GM18502 (cell line): ENCODE data around the gene ARSK.
A peak's percentile ranks its signal among the peaks of the same experiment; 100 is the strongest.
"Not testable (repeated sequence)": the region's sequence is repeated elsewhere in the genome, so short reads cannot be mapped to it uniquely, and the experiment has no call there.

Source experiments
- ATAC-seq: cut with Tn5 transposase; IDR thresholded peaks from one replicate; pipeline ENCODE4 v1.9.1; 2021; ENCODE audit warnings: mild to moderate bottlenecking; ENCODE audit not compliant: unreplicated experiment, poor library complexity

Gene ARSK

DNA sequence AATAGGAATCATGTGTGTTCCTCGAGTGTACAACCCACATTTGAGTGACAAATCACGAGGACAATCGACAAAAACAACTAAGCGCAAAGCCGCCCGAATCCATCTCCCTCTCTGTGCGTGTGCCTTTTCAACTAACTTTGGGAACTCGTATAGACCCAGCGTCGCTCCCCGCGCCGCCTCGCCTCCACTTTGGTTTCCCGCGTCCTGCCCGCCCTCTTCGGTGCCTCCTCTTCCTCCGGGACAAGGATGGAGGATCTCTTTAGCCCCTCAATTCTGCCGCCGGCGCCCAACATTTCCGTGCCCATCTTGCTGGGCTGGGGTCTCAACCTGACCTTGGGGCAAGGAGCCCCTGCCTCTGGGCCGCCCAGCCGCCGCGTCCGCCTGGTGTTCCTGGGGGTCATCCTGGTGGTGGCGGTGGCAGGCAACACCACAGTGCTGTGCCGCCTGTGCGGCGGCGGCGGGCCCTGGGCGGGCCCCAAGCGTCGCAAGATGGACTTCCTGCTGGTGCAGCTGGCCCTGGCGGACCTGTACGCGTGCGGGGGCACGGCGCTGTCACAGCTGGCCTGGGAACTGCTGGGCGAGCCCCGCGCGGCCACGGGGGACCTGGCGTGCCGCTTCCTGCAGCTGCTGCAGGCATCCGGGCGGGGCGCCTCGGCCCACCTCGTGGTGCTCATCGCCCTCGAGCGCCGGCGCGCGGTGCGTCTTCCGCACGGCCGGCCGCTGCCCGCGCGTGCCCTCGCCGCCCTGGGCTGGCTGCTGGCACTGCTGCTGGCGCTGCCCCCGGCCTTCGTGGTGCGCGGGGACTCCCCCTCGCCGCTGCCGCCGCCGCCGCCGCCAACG is 65.3 kb downstream of the ARSK start, which contains the start of gene GPR150:
Gene GPR150, plus strand, starts transcription at position 58 of the 840 bp plus-strand sequence. Its CDS starts 189 bp downstream, at position 247.
- ATAC-seq, result peak; percentile 65

DNA sequence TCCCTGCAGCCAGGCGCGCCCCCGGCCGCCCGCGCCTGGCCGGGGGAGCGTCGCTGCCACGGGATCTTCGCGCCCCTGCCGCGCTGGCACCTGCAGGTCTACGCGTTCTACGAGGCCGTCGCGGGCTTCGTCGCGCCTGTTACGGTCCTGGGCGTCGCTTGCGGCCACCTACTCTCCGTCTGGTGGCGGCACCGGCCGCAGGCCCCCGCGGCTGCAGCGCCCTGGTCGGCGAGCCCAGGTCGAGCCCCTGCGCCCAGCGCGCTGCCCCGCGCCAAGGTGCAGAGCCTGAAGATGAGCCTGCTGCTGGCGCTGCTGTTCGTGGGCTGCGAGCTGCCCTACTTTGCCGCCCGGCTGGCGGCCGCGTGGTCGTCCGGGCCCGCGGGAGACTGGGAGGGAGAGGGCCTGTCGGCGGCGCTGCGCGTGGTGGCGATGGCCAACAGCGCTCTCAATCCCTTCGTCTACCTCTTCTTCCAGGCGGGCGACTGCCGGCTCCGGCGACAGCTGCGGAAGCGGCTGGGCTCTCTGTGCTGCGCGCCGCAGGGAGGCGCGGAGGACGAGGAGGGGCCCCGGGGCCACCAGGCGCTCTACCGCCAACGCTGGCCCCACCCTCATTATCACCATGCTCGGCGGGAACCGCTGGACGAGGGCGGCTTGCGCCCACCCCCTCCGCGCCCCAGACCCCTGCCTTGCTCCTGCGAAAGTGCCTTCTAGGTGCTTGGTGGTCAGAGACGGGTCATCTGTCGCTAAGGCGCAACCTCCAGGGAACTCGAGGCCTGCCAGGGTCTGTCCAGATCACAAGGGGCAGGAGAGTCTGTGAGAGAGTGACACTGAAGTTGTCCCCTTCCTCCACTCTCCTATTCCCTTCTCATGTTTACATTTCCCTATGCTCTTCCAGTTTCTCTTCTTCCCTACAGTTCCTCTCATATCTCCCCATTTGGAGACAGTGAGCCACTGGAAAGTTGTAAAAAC is 66.3 kb downstream of the ARSK start:
- peak; percentile 55 for ATAC-seq

DNA sequence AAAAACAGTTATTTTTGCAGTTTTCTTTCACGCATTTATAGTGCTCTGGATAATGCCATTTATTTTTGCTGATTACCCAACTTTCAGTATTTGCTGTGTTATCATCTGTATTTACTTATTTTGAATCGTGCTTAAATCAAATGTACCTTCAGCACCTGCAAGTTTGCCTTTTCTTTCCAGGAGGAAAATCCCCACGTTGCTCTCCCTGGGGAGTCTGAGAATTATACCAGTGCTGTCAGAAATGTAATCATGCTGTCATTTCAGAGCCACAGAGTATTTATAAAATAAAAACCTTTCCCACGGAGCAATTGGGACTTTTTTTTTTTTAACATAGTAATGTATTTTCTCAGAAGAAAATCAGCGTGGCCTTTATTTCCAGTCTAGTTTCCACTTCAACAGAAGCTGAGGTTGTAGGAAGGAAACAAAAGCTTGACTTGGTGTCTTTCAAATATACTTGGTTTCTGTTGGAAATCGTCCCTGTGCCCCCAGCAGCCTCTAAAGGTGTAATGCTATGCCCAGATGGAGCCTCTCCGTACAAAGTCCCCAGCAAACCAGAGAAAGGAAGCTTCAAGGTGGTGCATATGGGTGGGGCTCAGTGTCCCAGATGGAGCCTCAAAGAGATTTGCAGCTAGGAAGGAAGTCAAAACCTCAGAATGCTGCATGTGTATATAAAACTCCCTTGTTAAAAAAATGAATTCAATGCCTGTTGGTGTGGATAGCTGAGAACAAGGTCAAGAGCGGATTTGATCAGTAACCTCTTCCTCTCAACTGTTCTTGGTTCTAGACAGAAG is 67.1 kb downstream of the ARSK start:
- ATAC-seq, result no peak

DNA sequence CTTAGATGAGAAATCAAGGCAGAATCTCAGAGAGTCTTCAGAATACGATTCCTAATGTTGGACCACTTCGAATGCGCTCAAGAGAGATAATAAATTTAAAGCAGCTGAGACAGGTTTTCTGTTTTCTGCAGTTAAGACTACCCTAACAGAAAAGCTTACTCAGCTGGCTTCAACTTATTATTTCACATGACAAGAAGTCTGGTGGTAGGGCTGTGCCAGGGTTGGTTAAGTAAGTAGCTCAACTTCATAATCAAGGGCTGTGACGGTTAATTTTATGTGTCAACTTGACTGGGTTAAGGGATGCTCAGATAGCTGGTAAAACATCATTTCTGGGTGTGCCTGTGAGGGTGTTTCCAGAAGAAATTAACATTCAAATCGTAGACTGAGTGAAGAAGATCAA is 68.8 kb downstream of the ARSK start:
- no peak for ATAC-seq

DNA sequence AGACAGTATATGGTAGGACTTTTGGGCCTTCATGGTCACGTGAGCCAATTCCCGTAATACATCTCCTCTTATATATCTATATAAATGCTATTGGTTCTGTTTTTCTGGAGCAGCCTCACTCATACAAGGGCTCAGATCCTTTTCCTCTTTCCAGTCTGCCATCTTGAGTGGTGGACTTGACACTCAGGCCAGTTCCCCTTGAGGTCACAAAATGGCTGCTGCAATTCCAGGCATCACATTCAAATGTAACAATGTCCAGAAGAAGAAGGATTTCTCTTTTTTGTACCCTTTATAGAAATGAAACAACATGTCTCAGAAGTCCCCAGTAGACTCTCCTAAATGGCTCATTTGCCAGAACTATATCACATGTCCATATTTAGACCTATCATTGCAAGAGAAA is 69.5 kb downstream of the ARSK start:
- no peak for ATAC-seq

DNA sequence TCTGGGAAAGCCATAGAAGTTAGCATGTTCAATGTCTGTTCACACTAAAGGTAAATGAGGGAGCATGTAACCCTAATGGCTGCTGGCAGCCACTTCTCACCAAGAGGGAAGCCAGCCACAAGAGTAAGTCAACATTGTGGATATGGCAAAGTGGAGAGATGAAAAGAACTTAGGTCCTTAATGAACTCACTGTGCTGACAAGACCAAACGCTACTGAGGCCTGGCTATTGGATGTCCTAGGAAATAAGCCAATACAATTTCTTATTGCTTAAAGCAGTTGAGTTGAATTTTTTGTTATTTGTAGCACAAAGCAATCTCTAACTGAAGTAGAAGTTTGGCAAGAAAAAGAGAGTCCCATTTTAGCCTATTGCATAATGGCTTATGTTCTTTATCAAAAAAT is 71.8 kb downstream of the ARSK start:
- no peak for ATAC-seq

DNA sequence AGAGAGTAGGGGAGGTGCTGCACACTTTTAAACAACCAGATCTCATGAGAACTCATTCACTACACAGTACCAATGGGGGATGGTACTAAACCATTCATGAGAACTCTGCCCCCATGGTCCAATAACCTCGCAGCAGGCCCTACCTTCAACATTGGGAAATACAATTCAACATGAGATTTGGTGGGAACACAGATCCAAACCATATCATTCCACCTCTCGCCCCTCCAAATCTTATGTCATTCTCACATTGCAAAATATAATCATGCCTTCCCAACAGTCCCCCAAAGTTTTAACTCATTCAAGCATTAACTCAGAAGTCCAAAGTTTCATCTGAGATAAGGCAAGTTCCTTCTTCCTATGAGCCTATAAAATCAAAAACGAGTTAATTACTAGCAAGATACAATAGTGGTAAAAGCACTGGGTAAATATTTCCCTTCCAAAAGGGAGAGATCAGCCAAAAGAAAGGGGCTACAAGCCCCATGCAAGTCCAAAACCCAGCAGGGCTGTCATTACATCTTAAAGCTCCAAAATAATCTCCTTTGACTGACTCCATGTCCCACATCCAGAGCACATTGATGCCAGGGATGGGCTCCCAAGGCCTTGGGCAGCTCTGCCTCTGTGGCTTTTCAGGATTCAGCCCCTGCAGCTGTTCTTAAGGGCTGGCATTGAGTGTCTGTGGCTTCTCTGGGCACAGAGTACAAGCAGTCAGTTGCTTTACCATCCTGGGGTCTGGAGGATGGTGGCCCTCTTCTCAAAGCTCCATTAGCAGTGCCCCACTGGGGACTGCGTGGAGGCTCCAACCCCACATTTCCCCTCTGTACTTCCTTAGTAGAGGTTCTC is 73.3 kb downstream of the ARSK start:
- ATAC-seq, result no peak

DNA sequence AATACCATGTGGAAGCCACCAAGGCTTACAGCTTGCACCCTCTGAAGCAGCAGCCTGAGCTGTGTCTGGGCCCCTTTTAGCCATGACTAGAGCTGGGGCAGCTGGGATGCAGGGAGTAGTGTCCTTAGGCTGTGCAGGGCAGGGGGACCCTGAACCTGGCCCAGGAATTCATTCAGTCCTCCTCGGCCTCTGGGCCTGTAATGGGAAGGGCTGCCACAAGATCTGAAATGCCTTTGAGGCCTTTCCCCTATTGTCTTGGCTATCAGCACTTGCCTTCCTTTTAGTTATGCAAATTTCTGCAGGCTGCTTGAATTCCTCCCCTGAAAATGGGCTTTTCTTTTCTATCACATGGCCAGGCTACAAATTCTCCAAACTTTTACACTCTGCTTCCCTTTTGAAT is 74.0 kb downstream of the ARSK start:
- ATAC-seq, result no peak

DNA sequence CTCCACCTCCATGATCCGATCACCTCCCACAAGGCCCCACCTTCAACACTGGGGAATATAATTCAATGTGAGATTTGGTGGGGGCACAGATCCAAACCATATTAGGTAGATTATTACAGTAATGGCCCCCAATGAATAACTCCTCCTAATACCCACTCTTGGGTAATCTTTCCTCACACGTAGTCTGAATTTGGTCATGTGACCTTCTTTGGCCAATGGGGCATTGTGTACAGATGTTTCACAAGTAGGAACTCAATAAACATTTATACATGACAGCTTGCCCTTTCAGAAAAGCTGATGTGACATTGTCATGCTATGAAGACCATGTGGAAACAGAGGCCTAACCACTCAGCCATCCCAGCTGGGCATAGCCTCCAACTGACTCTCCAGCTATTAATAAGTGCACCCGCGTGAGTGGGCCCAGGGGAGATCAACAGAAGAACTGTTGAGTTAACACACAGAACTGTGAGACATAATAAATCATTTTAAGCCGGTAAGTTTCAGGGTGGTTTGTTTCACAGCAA is 75.6 kb downstream of the ARSK start:
- no peak for ATAC-seq

DNA sequence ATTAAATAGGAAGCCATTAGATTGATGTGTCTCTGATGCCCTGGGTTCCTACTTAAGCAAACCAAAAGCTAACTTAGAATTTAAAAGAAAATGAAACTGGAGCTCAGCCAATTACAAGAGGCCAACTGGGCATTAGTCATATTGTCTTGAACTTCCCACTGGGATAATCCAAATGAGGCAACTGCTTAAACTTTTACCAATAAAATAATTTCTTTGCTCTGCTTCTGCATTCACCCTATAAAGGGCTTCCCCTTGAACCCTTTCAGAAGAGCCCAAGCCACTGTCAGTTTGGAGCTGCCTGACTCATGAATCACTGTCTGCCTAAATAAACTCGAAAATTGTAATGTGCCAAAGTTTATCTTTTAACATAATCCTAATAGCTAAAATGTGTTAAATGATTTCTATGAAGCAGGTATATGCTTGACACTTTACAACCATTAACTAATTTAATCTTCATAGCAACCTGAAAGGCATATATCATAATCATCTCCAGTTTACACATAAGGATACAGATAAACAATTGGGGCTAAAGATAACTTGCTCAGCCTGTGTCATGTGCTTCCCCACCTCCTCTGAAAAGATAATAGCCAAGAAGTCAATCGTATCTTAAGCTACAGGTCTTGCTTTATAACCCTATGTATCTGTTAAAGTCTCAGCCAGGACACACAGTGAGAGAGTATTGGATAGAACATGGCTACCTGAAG is 76.5 kb downstream of the ARSK start:
- ATAC-seq, result peak; percentile 18

DNA sequence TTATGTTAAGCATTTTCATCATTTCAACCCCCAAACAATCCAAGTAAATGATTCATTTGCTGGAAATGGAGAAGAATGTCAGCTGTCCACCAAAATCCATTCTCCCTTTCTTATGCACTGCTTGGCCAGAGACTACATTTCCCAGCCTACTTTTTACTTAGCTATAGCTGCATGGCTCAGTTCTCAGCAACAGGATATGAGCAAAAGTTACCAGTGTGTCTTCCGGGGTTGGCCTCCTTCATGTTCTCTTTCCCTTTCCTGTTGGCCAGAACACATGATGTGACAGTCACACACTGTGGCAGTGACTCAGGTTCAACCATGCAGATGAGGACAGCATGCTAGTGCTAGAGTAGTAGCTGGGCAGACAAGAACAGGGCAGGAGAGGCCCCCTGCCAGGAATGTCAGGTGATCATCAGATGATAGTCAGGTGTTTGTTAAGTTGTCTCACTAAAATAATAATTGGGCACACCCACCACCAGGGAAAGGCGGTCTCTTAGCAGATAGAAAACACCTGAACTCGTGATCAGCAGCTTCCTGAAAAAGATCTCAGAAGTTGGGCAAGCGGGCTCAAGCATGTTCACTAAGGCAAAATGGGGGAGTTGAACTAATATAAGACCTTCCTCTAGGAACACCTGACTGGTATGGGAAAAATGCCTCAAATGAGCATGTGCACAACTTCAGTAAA is 77.2 kb downstream of the ARSK start:
- peak; percentile 96 for ATAC-seq

DNA sequence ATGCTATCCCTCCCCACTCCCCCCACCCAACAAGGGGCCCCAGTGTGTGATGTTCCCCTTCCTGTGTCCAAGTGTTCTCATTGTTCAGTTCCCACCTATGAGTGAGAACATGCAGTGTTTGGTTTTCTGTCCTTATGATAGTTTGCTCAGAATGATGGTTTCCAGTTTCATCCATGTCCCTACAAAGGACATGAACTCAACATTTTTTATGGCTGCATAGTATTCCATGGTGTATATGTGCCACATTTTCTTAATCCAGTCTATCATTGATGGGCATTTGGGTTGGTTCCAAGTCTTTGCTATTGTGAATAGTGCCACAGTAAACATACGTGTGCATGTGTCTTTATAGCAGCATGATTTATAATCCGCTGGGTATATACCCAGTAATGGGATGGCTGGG is 78.0 kb downstream of the ARSK start:
- not testable (repeated sequence) for ATAC-seq

DNA sequence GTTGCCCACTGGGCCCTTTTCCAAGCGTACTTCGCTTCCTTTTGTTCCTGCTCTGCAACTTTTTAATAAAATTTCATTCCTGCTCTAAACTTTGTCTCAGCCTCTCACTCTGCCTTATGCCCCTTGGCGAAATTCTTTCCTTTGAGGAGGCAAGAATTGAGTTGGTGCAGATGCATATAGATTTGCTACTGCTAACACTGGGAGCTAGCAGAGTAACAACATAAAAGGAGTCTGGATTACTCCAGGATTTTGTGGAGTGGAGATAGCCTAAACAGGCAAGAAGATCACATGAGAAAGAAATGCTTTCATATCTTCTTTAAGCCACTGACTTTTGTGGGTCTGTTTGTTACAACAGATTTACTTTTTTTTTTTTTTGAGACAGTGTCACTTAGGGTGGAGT is 78.8 kb downstream of the ARSK start:
- no peak for ATAC-seq

DNA sequence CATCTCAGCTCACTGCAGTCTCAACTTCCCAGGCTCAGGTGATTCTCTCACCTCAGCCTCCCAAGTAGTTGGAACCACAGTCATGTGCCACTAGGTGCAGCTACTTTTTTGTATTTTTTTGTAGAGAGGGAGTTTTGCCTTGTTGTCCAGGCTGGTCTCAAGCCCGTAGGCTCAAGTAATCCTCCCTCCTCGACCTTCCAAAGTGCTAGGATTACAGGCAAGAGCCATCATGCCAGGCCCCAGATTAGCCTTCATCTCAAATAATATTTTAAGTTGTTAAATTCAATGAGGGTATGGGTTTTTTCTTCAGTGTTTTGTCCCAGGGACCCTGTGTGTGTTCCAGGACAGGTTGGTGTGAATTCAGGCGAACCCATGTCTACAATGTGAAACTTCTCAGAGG is 79.2 kb downstream of the ARSK start:
- ATAC-seq, result no peak

DNA sequence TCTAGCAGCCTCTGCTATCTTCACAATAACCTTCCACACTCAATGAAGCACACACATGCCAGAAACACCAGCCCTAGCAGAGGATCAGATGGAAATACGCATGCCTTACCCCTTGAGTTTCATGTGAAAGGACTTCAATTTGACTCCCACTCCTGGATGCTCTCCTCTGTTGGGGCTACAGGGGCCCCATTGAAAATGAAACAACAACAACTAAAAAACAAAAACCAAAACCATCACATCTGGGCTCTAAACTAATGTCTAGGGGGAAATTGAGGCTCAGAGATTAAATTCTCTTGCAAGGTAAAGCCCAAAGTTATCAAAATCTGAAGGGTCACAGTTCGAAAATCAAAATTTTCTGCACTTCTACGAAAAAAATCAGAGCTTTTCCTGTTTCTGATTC is 83.7 kb downstream of the ARSK start:
- peak; percentile 56 for ATAC-seq

DNA sequence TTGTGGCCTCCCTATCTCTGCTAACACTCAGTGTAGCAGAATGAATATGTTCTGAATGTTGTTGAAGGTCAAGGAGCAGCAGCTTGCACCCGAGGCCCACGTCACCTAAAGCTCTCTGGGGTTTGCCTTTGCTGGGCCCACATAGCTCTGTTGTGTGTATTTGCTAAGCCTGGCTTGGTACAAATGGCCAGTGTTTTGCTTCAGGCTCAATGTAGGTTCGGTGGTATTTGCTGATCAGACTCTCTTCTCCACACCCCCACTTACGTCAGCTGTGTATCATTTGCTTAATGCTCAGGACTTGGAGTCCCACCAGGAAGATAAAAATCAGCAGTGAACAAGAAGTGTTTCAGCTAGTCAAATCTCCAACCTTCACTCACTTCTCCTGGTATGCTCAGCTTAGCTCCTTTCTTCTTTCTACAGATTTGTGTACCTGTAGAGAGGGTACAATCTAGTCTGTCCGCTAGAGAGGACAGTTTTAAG is 86.9 kb downstream of the ARSK start:
- ATAC-seq, result no peak

DNA sequence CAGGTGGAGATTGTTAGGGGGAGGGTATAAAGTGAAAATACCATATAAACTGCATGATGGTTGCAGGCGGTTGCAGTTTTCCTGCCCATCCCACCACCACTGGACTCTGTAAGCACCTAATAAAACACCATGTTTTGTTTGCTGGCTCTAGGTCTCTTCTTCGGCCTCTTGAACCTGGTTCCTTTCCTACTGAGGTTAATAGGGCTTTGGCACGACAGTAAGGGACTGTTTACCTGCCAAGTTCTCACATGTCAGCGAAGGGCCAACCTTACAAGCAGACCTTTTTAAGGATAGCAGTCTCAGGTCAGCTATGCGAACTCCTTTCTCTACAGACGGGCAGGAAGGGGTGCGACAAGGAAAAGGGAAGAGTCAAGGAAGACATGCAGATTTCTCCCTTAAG is 88.3 kb downstream of the ARSK start:
- ATAC-seq, result no peak
